ENCODE results near the gene PRMT1.

Gene PRMT1

DNA sequence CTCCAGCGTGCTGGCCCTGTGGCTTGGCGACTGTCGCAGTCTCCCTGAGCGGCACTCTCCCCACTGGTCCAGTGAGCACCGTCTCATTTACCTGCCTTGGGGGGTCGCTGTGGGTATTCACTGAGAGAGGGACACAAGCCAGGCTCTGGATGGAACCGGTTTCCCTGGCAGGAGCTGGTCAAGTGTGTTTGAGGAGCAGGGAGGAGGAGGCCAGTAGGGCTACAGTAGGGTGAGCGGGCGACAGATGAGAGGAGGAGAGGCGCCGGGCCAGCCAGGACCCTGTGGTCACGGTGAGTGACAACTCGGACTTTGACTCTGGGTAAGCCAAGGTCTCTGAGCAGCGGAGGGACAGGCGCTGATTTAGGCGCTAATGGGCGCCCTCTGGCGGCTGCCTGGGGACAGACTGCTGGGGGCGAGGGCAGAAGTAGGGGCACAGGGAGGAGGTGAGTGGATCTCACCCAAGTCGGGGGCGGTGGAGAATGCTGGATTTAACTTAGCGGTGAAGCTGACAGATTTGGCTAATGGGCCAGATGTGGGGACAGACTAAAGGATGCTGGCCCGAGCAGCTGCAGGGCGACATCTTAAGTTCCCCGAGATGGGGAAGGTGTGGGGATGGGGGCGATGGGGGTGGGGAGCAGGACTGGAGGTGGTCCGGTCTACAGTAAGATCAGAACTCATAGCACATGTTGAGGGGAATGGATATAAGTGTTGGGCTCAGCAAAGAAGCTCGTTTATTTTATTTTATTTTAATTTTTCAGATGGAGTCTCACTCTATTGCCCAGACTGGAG, 4.7 kb upstream of the PRMT1 start:
- peak; percentile 91 for DNase-seq

DNA sequence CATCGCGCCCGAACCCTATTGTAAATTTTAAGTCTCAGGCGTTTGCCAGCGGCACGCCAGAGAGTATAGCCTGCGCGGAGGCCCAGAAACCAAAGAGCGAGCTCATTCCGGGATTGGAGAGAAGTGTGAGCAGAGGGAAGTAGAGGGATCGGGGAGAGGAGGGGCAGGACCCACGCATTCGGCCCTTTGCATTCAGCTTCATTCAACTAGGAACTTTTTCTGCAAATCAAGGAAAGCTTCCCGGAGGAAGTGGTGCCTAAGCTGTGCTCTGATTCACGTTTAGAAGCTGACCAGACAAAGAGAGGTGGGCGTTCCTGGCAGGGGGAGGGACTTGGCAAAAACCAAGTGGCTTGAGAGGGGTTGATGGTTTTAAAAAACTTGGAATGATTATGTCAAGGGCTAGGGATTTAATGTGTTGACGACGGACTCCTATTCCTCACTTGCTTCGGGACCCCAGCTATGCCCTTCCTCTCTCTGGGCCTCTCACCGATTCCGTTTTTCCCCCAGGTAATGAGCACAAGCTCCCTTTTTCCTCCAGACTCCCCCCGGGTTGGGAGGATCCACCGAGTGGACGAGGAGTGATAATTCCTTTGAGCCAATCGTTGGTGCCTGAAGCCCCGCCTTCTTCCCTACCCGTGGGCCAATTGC, 811 bp upstream of the PRMT1 start:
- peak; percentile 97 for DNase-seq

DNA sequence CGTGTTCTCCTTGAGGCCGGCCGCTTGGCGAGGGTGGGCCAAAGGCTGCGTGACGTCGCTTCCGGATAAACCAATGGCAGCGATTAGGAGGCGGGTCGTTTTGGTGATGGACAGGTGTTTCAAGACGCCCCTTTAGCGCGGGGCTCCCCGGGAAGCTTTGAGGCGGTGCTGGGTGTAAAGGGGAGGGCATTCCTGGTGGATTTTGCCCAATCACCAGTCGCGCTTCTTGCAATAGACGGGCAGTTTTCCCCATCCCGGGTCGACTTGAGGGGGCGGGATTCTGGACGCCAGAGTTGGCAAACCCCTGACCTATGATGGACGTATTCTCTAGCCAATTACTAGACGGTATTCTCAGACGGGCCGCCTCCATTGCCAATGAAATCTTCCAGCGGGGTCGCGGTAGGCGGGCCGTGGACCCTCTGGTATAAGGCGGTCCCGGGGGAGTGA, 264 bp upstream of the PRMT1 start:
- peak; percentile 100 for DNase-seq

DNA sequence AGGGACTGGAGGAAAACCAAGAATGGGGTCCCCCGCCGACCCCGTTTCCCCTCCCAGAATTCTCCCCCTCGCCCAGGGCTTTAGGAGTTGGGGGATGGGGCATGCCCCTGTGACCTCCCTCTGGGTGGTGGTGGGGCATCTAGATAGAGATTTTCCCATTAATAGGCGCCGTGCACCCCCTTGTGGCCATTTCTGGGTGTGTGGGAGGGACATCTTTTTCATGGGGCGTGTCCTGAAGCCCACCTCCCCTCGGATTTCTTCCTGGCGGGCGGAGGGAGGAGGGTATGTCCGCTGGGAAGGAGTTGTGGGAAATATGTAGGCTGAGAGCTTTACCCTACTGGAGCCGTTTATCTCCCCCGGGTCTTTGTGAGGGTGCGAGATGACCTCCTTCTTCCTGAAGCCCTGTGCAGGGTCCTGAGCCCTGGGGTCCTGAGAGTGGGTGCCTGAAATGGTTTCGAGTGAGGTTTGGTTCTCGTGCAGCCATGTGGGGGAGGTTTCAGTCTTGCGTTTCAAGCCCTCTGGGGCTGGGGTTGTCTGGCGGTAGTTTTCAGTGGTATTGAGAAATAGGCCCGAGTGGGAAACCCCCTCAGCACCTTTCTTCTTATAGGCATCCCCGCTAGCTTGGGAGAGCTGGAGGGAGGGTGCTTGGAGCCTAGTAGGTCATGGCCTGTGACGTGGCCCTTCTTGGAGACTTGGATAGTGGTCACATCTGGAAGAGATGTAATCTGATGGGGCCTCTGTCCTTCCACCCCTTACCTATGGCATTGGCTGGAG, 1.0 kb downstream of the PRMT1 start:
- DNase-seq: peak; percentile 85

DNA sequence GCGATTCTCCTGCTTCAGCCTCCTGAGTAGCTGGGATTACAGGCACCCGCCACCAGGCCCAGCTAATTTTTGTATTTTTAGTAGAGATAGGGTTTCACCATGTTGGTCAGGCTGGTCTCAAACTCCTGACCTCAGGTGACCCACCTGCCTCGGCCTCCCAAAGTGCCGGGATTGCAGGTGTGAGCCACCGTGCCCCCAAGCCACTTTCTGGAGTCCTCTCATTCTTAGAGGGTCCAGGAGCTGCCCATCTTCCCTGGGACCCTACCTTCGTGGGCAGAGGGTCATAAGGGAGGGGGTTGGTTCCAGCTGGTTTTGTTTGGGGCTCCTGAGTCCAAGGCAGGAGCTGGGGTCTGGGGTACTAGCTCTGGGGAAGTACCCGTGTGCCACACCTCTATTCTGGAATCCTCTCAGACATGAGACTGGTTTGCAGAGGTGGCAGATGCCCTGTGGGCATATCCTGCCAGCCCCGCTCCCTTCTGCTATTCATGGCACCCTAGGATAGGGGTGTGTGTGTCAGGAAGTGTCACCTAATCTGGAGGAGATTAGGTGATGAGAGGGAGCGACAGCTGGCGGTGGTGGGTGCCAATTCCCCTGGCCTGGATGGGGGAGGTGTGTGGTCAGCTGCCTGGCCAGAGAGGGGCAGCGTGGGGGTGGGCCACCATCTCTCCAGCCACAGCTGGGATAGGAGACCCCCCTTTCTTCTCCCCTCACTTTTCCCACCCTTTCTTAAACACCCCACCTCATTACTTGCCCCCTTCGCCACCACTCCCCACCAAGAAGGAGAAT, 2.1 kb downstream of the PRMT1 start:
- DNase-seq: peak; percentile 81

DNA sequence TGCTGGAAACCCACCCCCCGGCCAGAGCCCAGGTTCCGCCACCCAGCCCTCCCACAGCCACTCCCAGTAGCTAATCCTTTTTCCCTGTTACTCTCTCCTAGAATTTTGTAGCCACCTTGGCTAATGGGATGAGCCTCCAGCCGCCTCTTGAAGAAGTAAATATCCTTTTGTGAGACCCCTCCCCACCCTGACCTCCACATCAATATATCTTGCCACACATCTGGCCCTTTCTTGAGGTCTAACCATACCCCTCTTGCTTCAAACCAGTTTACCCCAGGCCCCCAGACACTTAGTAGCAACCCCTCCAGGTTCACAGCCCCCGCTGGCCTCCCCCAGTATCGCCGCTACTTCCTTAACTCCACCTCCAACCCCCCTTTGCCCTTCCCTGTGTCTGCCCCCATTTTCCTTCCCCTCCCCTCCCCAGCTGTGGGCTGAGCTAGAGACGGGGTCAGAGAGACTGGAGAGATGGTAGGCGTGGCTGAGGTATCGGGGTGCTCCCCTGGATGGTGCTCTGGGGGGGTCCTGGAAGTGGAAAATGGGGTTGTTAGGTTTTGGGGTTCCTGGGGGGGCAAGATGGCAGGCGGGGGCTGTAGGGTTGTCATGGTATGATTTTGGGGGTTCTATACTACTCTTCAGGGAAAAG, 2.8 kb downstream of the PRMT1 start:
- peak; percentile 44 for DNase-seq

DNA sequence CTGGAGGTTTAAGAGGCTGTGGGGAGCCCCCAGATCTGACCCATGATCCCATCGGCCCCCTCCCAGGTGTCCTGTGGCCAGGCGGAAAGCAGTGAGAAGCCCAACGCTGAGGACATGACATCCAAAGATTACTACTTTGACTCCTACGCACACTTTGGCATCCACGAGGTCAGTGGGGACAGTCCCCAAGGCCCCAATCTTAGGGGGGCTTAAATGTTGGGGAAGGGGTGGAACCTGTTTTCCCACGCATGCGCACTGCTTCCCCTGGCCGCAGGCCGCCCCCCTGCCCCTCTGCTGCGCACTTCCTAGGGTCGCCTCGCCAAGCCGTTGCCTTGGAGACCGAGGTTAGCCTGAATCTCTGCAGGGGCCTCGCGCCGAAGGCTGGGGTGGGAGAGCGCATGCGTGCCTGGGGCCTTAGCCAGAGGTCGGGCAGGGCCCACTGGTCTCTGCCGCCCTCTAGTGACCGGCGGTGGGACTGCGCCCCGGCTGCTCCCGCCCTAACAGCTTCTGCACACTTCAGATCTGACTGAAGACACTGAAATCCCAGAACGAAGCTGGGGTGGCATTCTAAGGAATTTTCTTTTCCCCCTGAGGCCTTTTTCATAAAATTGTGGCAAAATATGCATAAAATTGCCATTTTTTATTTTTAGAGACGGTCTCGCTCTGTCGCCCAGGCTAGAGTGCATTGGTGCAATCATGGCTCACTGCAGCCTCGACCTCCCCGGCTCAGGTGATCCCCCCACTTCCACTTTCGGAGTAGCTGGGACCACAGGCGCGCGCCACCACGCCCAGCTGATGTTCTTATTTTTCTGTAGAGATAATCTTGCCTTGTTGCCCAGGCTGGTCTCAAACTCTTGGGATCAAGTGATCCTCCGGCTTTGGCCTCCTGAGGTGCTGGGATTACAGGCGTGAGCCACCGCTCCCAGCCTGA, 3.6 kb downstream of the PRMT1 start:
- peak; percentile 96 for DNase-seq

DNA sequence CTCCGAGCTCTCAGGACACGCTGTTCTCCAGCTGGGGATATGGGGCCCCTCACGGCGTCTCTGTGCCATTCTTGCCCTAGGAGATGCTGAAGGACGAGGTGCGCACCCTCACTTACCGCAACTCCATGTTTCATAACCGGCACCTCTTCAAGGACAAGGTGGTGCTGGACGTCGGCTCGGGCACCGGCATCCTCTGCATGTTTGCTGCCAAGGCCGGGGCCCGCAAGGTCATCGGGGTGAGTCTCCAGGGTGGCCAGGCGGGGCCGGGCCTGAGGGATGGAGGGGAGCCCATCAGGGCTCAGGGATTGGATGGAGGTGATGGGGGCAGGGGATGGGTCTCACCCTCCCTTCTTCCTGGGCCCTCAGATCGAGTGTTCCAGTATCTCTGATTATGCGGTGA, 4.8 kb downstream of the PRMT1 start:
- DNase-seq: no peak

DNA sequence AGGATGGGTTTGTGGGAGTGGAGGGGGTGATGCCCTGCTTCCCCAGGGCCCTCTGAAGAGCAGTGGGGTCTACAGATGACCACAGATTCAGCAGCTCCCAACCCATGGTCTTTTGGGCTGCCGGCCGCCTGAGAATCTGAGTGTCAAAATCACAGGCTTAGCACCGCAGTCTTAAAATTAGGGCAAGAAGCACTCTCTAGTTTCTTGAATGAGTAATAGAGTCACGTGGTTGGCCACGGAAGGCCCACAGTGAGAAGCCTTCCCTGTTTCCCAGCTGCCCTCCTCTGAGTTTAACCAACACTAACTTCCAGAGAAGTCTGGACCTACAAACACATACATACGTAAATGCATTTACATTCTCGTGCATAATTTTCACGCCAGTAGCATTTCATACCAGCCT, 5.2 kb downstream of the PRMT1 start:
- DNase-seq: no peak

DNA sequence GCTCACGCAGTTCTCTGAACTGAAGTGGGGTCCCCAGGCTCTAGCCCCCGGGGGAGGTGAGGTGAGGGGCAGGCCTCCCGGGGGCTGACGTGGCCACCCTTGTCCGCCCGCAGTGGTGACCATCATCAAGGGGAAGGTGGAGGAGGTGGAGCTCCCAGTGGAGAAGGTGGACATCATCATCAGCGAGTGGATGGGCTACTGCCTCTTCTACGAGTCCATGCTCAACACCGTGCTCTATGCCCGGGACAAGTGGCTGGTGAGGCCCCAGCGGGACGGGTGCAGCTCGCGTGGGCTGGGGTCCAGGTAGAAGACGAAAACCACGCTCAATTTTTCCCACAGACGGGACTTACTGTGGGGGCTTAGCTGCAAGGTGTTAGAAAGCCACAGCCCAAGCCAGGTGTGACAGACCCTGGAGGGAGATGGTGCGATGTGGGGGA, 6.8 kb downstream of the PRMT1 start:
- DNase-seq: no peak

DNA sequence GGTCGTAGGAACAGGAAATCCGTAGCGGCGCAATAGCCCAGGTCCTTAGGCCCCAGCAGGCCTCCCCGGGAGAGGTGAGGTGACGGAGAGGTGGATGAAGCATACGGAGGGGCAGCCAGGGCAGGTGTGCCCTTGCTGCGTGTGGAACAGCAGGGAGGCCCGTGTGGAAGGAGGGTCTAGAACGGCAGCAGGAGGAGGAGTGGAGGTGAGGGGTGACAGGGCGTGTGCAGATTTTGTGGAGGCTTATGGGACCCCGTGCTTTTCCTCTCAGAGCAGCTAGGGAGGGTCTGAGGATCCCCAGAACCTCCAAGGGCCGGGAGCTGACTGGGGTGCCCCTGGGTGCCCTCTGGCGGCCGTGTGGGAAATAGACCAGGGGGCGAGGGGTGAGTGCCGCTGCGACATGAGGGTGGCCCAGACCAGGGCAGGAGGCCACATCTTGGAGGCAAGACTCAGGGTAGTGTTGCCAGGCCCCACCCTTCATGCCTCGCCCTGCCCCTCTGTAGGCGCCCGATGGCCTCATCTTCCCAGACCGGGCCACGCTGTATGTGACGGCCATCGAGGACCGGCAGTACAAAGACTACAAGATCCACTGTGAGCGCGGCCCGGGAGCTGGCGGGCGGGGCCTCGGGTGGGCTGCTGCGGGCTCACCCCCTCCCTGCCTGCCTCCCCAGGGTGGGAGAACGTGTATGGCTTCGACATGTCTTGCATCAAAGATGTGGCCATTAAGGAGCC, 7.3 kb downstream of the PRMT1 start:
- no peak for DNase-seq

DNA sequence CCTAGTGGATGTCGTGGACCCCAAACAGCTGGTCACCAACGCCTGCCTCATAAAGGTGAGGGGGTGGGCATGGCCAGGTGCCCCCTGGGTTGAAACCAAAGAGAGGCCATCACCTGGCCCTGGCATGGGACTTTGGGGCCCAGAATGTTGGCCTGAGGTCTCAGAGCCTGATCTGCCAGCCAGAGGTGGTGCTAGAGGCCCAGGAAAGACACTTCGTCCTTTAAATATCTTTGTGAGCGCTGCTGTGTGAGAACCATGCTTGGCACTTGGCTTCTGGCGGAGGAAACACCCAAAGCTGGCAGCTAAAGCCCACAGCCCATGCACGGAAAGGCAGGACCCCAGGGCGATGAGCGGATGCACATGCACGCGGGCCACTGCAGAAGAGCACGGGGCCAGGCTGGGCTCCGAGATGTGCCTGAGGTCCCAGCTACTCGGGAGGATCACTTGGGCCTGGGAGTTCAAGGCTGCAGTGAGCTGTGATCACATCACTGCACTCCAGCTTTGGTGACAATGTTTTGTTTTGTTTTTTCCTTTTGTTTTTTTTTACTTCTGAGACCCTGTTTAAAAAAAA, 8.0 kb downstream of the PRMT1 start:
- no peak for DNase-seq

DNA sequence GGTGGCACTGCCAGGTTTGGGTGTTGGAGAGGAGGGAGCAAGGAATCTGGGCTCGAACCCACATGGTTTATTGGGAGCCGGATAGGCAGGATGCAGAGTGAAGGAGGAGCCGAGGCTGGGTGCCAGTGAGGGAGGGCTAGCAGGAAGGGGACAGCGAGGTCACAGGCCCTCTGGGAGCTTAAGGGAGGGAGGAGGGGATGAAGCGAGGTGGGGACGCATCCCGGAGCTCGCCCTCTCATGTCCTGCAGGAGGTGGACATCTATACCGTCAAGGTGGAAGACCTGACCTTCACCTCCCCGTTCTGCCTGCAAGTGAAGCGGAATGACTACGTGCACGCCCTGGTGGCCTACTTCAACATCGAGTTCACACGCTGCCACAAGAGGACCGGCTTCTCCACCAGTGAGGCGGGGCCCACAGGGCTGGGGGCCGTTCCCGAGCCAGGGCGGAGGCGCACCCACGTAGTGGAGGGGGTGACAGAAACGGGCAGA, 8.8 kb downstream of the PRMT1 start:
- no peak for DNase-seq

DNA sequence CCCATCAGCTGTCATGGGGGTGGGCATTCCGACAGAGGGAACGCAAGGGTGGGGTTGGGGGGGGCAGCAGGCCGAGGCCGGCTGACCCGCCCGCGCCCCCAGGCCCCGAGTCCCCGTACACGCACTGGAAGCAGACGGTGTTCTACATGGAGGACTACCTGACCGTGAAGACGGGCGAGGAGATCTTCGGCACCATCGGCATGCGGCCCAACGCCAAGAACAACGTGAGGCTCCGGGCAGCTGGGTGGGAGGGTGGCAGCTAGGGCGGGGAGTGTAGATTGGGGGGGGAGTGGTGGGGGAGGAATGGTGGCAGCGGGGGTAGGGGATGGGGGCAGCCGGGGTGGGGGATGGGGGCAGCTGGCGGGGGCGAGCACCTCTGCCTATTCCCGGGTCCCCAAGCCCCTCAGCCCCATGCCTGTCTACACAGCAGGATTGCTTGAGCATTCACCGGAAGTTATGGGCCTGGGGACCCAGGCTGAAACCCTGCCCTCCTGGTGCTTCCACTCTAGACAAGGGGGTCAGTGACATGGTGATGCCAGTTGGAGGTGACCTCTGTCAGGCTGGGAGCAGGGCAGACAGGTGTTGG, 9.5 kb downstream of the PRMT1 start:
- DNase-seq: no peak

DNA sequence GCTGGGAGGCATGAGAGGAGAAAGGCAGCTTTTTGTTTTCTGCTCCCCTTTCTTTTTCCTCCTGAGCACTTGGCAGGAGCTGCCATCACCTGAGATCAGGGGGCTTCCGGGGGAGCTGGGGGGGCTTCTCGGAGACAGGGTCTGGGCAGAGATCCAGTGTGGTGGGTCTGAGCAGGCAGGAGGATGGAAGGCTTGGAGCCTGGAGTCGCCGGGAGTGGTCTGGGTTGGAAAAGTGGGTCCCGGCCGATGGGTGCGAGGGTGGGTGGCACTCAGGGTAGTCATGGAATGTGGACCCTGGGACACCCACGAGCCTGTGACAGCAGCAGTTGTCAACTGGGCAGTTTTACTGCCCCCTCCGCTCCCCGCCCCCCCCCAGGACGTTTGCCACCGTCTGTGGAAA, 10.1 kb downstream of the PRMT1 start:
- no peak for DNase-seq

DNA sequence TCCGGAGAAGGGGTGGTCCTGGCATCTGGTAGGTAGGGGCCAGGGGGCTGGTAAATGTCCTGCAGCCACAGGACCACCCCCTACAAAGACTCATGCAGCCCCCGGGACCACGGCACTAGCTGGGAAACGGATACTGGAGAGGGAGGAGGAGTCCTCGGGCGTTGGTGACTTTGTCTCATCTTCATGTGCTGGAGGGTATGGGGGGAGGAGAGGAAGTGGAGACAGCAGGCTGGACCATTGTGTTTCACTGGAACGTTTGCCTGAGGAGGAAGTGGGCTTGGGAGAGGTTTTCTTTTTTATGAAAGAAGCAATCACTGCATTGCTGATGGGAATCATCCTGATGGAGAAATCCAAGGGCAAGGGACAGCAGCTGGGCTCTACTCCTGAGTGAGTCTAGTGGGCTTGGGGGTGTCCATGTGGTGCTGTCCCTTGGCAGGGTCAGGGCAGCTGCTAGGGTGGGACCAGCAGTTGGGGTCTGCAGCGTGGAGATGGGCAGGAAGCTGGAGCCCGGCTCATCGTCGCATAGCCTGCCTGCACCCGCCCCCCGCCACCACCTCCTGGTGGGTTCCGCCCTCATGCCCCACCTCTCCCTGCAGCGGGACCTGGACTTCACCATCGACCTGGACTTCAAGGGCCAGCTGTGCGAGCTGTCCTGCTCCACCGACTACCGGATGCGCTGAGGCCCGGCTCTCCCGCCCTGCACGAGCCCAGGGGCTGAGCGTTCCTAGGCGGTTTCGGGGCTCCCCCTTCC, 10.7 kb downstream of the PRMT1 start:
- DNase-seq: peak; percentile 61

DNA sequence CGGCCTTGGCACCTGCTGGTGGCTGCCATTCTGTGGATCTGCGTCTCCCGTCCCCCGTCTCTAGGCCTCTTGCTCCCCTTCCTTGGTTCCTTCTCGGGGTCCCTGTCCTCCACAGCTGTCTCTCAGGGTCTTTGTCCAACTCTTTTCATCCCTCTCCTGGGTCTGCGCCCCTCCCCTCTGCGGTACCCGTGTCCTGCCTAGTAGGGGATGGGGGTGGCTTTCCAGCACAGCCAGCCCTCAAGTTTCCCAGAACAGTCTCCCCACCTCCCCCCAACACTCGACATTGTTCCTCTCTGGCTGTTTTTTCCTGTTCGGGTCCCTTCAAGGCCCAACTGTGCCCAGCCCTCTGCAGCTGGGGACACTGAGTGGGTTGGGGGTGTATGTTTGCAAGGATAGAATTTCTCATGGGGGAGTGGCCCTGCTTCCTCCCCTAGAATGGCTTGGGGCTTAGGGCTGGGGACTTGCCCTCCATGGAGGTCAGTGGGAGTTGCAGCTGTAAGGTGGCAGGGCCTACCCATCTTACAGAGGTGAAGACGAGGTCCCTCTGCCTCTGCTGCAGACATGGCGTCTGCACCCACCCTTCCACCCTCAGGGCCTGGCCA, 11.6 kb downstream of the PRMT1 start:
- DNase-seq: peak; percentile 46

Data from NCI-H69 (cell line).